H9 (cell line): Measurements from ENCODE around the gene RAB14. TPM values are rescaled to one million over a fixed set of nuclear protein-coding genes. Genes with fewer than 3 reads are reported as not detected.

ENCODE experiments used
- DNase-seq: peaks from one replicate; pipeline ENCODE4 v3.0.0-alpha.2; 2017
- H2AFZ ChIP-seq: one replicate; pipeline ENCODE4 v1.6.1; 2013; ENCODE audit warnings: mild to moderate bottlenecking, low read length, control low read depth, moderate library complexity
- H2AK5ac ChIP-seq: 2 replicates; pipeline ENCODE4 v1.6.1; 2013; ENCODE audit warnings: low read length, control low read depth, mixed read lengths; ENCODE audit not compliant: insufficient read length
- H2BK120ac ChIP-seq: one replicate; pipeline ENCODE4 v1.6.1; 2013; ENCODE audit warnings: low read depth, mild to moderate bottlenecking, low read length, control low read depth, inconsistent platforms; ENCODE audit not compliant: poor library complexity, severe bottlenecking
- H2BK12ac ChIP-seq: 2 replicates; pipeline ENCODE4 v1.6.1; 2013; ENCODE audit warnings: low read length, control low read depth, mixed read lengths, low read depth; ENCODE audit not compliant: insufficient read length
- H2BK15ac ChIP-seq: 2 replicates; pipeline ENCODE4 v1.6.1; 2013; ENCODE audit warnings: low read depth, low read length, control low read depth
- H2BK20ac ChIP-seq: one replicate; pipeline ENCODE4 v1.6.1; 2013; ENCODE audit warnings: low read depth, mild to moderate bottlenecking, low read length, control low read depth, inconsistent platforms; ENCODE audit not compliant: poor library complexity, severe bottlenecking
- H2BK5ac ChIP-seq: 2 replicates; pipeline ENCODE4 v1.6.1; 2013; ENCODE audit warnings: low read length, control low read depth, mixed read lengths; ENCODE audit not compliant: insufficient read length
- H3K14ac ChIP-seq: 2 replicates; pipeline ENCODE4 v1.6.1; 2013; ENCODE audit warnings: low read length, control low read depth; ENCODE audit not compliant: insufficient read depth
- H3K18ac ChIP-seq: 2 replicates; pipeline ENCODE4 v1.6.1; 2013; ENCODE audit warnings: low read depth, mild to moderate bottlenecking, mixed read lengths, low read length, control low read depth; ENCODE audit not compliant: insufficient read length
- H3K23ac ChIP-seq: 2 replicates; pipeline ENCODE4 v1.6.1; 2013; ENCODE audit warnings: low read length, control low read depth, mixed read lengths, low read depth; ENCODE audit not compliant: insufficient read length
- H3K23me2 ChIP-seq: 2 replicates; pipeline ENCODE4 v1.6.1; 2013; ENCODE audit warnings: low read depth, mild to moderate bottlenecking, mixed read lengths, low read length, control low read depth; ENCODE audit not compliant: insufficient read length, poor library complexity, severe bottlenecking
- H3K27ac ChIP-seq: 2 replicates; pipeline ENCODE4 v1.5.1; 2013; ENCODE audit warnings: low read length, control low read depth, mixed read lengths, low read depth; ENCODE audit not compliant: insufficient read length
- H3K27me3 ChIP-seq: 2 replicates; pipeline ENCODE4 v1.6.1; 2013; ENCODE audit warnings: low read length, control low read depth, inconsistent platforms; ENCODE audit not compliant: insufficient read depth
- H3K4ac ChIP-seq: 2 replicates; pipeline ENCODE4 v1.6.1; 2013; ENCODE audit warnings: low read depth, mild to moderate bottlenecking, control low read depth, inconsistent platforms, low read length, moderate library complexity
- H3K4me1 ChIP-seq: 2 replicates; pipeline ENCODE4 v1.6.1; 2013; ENCODE audit warnings: low read length, control low read depth, inconsistent platforms; ENCODE audit not compliant: insufficient read depth
- H3K4me2 ChIP-seq: 2 replicates; pipeline ENCODE4 v1.6.1; 2013; ENCODE audit warnings: low read length, control low read depth, mixed read lengths; ENCODE audit not compliant: insufficient read length, insufficient read depth
- H3K56ac ChIP-seq: 2 replicates; pipeline ENCODE4 v1.6.1; 2013; ENCODE audit warnings: low read depth, mild to moderate bottlenecking, mixed read lengths, low read length, control low read depth; ENCODE audit not compliant: insufficient read length
- H3K79me1 ChIP-seq: 2 replicates; pipeline ENCODE4 v1.6.1; 2013; ENCODE audit warnings: low read depth, mild to moderate bottlenecking, moderate library complexity, low read length, control low read depth, inconsistent platforms; ENCODE audit not compliant: insufficient read depth, poor library complexity, severe bottlenecking
- H3K79me2 ChIP-seq: 2 replicates; pipeline ENCODE4 v1.6.1; 2013; ENCODE audit warnings: low read length, control low read depth, inconsistent platforms; ENCODE audit not compliant: insufficient read depth
- H3K9ac ChIP-seq: 2 replicates; pipeline ENCODE4 v1.6.1; 2013; ENCODE audit warnings: low read length, control low read depth, mixed read lengths; ENCODE audit not compliant: insufficient read length; ENCODE audit errors: extremely low read depth
- H3K9me3 ChIP-seq: one replicate; pipeline ENCODE4 v1.6.1; 2013; ENCODE audit warnings: low read depth, low read length, inconsistent platforms; ENCODE audit not compliant: control insufficient read depth
- H3T11ph ChIP-seq: one replicate; pipeline ENCODE4 v1.6.1; 2013; ENCODE audit warnings: mild to moderate bottlenecking, low read length, control low read depth, inconsistent platforms
- H4K20me1 ChIP-seq: one replicate; pipeline ENCODE4 v1.6.1; 2013; ENCODE audit not compliant: control insufficient read depth, insufficient read length, insufficient read depth
- H4K5ac ChIP-seq: 2 replicates; pipeline ENCODE4 v1.6.1; 2013; ENCODE audit warnings: low read depth, mild to moderate bottlenecking, mixed read lengths, low read length, control low read depth; ENCODE audit not compliant: insufficient read length
- H4K8ac ChIP-seq: replicated peaks from 2 replicates; pipeline ENCODE4 v1.6.1; 2013; ENCODE audit warnings: low read length, control low read depth, mixed read lengths, low read depth; ENCODE audit not compliant: insufficient read length
- H4K91ac ChIP-seq: 2 replicates; pipeline ENCODE4 v1.6.1; 2013; ENCODE audit warnings: low read depth, mild to moderate bottlenecking, moderate library complexity, mixed read lengths, low read length, control low read depth; ENCODE audit not compliant: insufficient read length
- H3K27ac Mint-ChIP-seq, 3 experiments: 2 replicates in 2 of 3; 3 replicates in 1 of 3; pipeline ENCODE4 v1.8.0; 2020 to 2021; ENCODE audit warnings: mixed read lengths in 3 of 3, mild to moderate bottlenecking in 1 of 3, moderate library complexity in 1 of 3
- H3K27me3 Mint-ChIP-seq: 2 replicates; pipeline ENCODE4 v1.8.0; 2021; ENCODE audit warnings: low read depth, mild to moderate bottlenecking, moderate library complexity, mixed read lengths
- H3K36me3 Mint-ChIP-seq, 3 experiments: 2 replicates in 2 of 3; 3 replicates in 1 of 3; pipeline ENCODE4 v1.8.0; 2020 to 2021; ENCODE audit warnings: low read depth in 3 of 3, mixed read lengths in 3 of 3; ENCODE audit not compliant: insufficient read depth in 1 of 3
- H3K4me1 Mint-ChIP-seq, 2 experiments: 2 replicates each; pipeline ENCODE4 v1.8.0; 2020; ENCODE audit warnings: mixed read lengths in 2 of 2
- H3K4me3 Mint-ChIP-seq, 2 experiments: 2 replicates in 1 of 2; 3 replicates in 1 of 2; pipeline ENCODE4 v1.8.0; 2020 to 2021; ENCODE audit warnings: mild to moderate bottlenecking in 2 of 2, mixed read lengths in 2 of 2, moderate library complexity in 1 of 2
- H3K9me3 Mint-ChIP-seq, 2 experiments: 2 replicates in 1 of 2; 3 replicates in 1 of 2; pipeline ENCODE4 v1.8.0; 2020; ENCODE audit warnings: mild to moderate bottlenecking in 2 of 2, mixed read lengths in 2 of 2, moderate library complexity in 1 of 2
- WGBS: extraction: QIAGEN DNeasy Blood & Tissue Kit; methylation state at CpG from one replicate; pipeline ENCODE4 v1.1.7; 2013; ENCODE audit warnings: missing lambda C conversion rate, low lambda C conversion rate, mixed read lengths; ENCODE audit not compliant: insufficient read length; ENCODE audit errors: extremely low coverage; 5-methylcytosine and 5-hydroxymethylcytosine counted together
- total RNA-seq: library from RNA; stranded (reverse); gene quantifications from 2 replicates; pipeline ENCODE4 v1.2.1, GENCODE V29; 2021
- TF ChIP-seq, protein P1 (sequence below): fragments of 200-600 bp; sonication (generic); conservative IDR thresholded peaks from 3 replicates; pipeline ENCODE4 v1.8.0; 2021; ENCODE audit warnings: antibody characterized with exemption, mild to moderate bottlenecking

The RAB14 gene
- total RNA-seq, 1 experiment from 2014 or later: 33.6 TPM

DNA sequence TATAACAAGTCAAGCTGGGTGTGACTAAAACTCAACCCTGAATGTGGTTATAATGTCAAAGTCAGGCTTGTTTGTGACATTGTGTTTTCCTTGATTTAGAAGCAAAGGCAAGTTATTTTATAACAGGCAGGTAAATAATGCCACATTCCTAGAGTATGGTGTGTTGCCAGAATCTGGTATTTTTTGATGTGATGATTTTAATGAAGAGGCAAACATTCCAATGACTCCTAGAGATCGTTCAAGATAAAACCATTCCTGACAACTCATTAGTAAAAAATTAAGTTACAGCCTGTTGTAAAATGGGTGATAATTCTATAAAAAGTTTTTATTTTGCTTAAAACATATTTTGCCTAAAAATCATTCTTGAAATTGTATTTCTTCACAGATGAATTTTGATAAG is 60.0 kb downstream of the RAB14 start:
- H3K4ac ChIP-seq: no peak overlapping the region
- H3K18ac ChIP-seq: no peak overlapping the region
- no peak overlapping the region for H2BK20ac ChIP-seq
- Mint-ChIP-seq H3K27ac (no peak overlapping the region), H3K36me3 (peaks cover 9 to 39% (median 31%) of the 10 kb centered on the region in 3 experiments; a peak in 6 of 7 replicates), H3K27me3 (no peaks in the 10 kb centered on the region), H3K9me3 (no peaks in the 10 kb centered on the region), H3K4me3 (no peak overlapping the region), H3K4me1 (peaks cover 4% of the 10 kb centered on the region in 2 experiments)
- no peak overlapping the region for H4K5ac ChIP-seq
- DNase-seq: no peak
- H3K27ac ChIP-seq: no peak overlapping the region
- no peak overlapping the region for H2BK12ac ChIP-seq
- no peak overlapping the region for H3K14ac ChIP-seq
- H3K9me3 ChIP-seq: no peaks in the 10 kb centered on the region
- no peak overlapping the region for H2BK15ac ChIP-seq
- H3K23me2 ChIP-seq: no peaks in the 10 kb centered on the region
- no peak overlapping the region for H2AFZ ChIP-seq
- no peak overlapping the region for H3K9ac ChIP-seq
- H4K20me1 ChIP-seq: no peaks in the 10 kb centered on the region
- H3K23ac ChIP-seq: no peak overlapping the region
- no peak overlapping the region for H3K4me2 ChIP-seq
- TF ChIP-seq, protein P1, sequence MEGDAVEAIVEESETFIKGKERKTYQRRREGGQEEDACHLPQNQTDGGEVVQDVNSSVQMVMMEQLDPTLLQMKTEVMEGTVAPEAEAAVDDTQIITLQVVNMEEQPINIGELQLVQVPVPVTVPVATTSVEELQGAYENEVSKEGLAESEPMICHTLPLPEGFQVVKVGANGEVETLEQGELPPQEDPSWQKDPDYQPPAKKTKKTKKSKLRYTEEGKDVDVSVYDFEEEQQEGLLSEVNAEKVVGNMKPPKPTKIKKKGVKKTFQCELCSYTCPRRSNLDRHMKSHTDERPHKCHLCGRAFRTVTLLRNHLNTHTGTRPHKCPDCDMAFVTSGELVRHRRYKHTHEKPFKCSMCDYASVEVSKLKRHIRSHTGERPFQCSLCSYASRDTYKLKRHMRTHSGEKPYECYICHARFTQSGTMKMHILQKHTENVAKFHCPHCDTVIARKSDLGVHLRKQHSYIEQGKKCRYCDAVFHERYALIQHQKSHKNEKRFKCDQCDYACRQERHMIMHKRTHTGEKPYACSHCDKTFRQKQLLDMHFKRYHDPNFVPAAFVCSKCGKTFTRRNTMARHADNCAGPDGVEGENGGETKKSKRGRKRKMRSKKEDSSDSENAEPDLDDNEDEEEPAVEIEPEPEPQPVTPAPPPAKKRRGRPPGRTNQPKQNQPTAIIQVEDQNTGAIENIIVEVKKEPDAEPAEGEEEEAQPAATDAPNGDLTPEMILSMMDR: no peak
- no peaks in the 10 kb centered on the region for H3K79me1 ChIP-seq
- H3T11ph ChIP-seq: no peak overlapping the region
- H4K91ac ChIP-seq: no peak overlapping the region
- H2BK5ac ChIP-seq: no peak overlapping the region
- no peak overlapping the region for H2BK120ac ChIP-seq
- H3K27me3 ChIP-seq: no peaks in the 10 kb centered on the region
- no peaks in the 10 kb centered on the region for H3K4me1 ChIP-seq
- H2AK5ac ChIP-seq: no peak overlapping the region
- no peaks in the 10 kb centered on the region for H3K79me2 ChIP-seq
- no peak overlapping the region for H4K8ac ChIP-seq
- H3K56ac ChIP-seq: no peak overlapping the region
- WGBS: no CpG with 5 or more reads among the region's 1 CpG
